Transverse colon (tissue), 4 donors: Measurements from ENCODE around the gene CFAP99. TPM values are rescaled to one million over a fixed set of nuclear protein-coding genes. Genes with fewer than 3 reads are reported as not detected.

Experiments used
- DNase-seq: peaks from one replicate; pipeline ENCODE4 v3.0.0-alpha.2; 2019
- H3K27ac ChIP-seq, 4 donors: fragments of 200-600 bp; sonication (generic); 2 replicates each; pipeline ENCODE4 v1.5.1; 2016 to 2018; ENCODE audit warnings: inconsistent platforms in 4 of 4
- H3K27me3 ChIP-seq: fragments of 200-600 bp; sonication (generic); 2 replicates; pipeline ENCODE4 v1.5.1; 2017; ENCODE audit warnings: inconsistent platforms
- H3K36me3 ChIP-seq, 4 donors: fragments of 200-600 bp; sonication (generic); 2 replicates each; pipeline ENCODE4 v1.5.1; 2017 to 2019; ENCODE audit warnings: inconsistent platforms in 4 of 4
- H3K4me1 ChIP-seq, 4 donors: fragments of 200-600 bp; sonication (generic); 2 replicates each; pipeline ENCODE4 v1.5.1; 2017 to 2020; ENCODE audit warnings: inconsistent platforms in 4 of 4
- H3K4me3 ChIP-seq, 4 donors: fragments of 200-600 bp; sonication (generic); 1 replicate in 1 of 4; 2 replicates in 3 of 4; pipeline versions ENCODE4 v1.5.1 to v1.6.1; 2017 to 2019; ENCODE audit warnings: inconsistent platforms in 4 of 4
- H3K9me3 ChIP-seq, 2 donors: fragments of 200-600 bp; sonication (generic); 2 replicates each; pipeline ENCODE4 v1.5.1; 2017 to 2019; ENCODE audit warnings: inconsistent platforms in 2 of 2
- EP300 ChIP-seq: sonication (generic); formaldehyde crosslinking; IDR thresholded peaks from one replicate; pipeline ENCODE4 v1.6.1; 2017; ENCODE audit warnings: antibody characterized with exemption, low read depth
- POLR2A ChIP-seq: fragments of 450-650 bp; IDR thresholded peaks from one replicate; pipeline ENCODE4 v1.6.1; 2016; ENCODE audit warnings: antibody characterized with exemption, mild to moderate bottlenecking, moderate library complexity
- POLR2AphosphoS5 ChIP-seq, 3 donors: sonication (generic); formaldehyde crosslinking; IDR thresholded peaks; one replicate each; pipeline ENCODE4 v1.6.1; 2016; ENCODE audit warnings: antibody characterized with exemption in 3 of 3
- WGBS, 2 donors: methylation state at CpG; one replicate each; pipeline ENCODE4 v1.1.5; 2018; ENCODE audit warnings: low coverage in 1 of 2; 5-methylcytosine and 5-hydroxymethylcytosine counted together
- in situ Hi-C, 4 donors: fragments of 200-750 bp; cut with MboI; loops; one replicate each; pipeline versions ENCODE4 v1.15.0 to v1.15.1; 2017; ENCODE audit warnings: low sequenced_read_pairs in 3 of 4, low pct_ligation_motif_present in 1 of 4, low pct_unique_long_range_greater_than_20kb in 1 of 4
- intact Hi-C: fragments of 100-400 bp; cut with DNase I; formaldehyde crosslinking; loops from one replicate; pipeline ENCODE4 v1.15.1; 2023; ENCODE audit warnings: low total_unique reads
- total RNA-seq, 4 donors: library from RNA; depleted of rRNA; stranded (reverse); fragments of >200 nt; gene quantifications; one replicate each; pipeline ENCODE4 v1.1.0, GENCODE V29; 2016
- TF ChIP-seq, protein P1 (sequence below), 5 experiments: fragments of 200-600 bp in 3 of 5; fragments of 450-650 bp in 2 of 5; sonication (generic) in 3 of 5; IDR thresholded peaks; 1 replicate in 2 of 5; 2 replicates in 3 of 5; pipeline ENCODE4 v1.5.1; 2016 to 2017; ENCODE audit warnings: antibody characterized with exemption in 5 of 5, inconsistent platforms in 3 of 5, mild to moderate bottlenecking in 2 of 5, moderate library complexity in 1 of 5

The CFAP99 gene
- total RNA-seq: under 1 TPM in 3 of 4 donors, not detected in 1; 0.32 to 0.82 (median 0.60) TPM

DNA sequence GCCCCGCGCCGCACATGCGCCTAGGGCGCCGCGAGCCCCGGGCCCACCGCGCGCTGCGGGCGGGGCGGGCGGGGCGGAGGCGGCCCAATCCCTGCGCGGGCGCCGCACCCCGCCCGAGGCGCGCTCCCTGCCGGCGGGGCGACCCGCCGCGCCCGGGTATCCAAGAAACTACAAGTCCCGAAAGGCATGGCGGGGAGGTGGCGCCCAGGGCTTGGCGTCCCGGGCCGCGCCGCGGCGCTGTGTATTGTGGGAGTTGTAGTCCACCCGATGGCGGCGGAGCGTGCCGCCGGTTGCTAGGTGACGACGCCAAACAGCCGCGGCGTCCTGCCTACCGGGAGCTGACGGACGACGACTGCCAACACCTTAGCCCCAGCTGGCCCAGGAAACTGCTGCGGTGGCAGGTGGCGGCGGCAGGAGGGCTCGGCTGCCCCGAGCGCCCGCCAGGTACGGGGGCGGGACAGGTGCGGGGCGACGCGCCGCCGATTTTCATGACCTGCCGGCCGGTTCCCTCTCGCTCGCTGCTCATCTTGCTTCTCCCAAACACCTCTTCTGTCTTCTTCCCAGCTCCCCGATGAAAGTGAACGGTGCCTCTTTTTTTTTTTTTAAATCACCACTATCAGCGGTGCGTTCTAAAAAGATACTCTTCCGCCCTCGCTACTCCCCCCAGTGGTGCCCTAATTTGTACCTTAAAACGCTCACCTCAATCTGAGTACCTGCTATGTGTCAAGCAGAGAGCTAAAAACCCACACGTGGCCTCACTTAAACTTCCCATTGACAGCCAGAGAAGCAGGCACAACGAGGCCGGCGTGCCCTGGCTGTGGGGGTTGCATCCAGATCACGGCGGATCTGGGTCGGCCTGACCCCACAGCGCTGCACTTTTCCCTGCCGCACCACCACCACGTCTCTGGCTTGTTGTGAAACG lies at the start of gene CFAP99:
Gene CFAP99, plus strand, starts transcription at position 306 of the 922 bp plus-strand sequence.
- Histone ChIP-seq H3K4me3 (peak within 1 kb of the TSS; percentile 64 to 74 (median 67)), H3K27me3 (peaks cover 52% of the 10 kb centered on the region), H3K27ac (peak within 1 kb of the TSS; percentile 66 to 83 (median 76)), H3K9me3 (no peaks in the 10 kb centered on the region), H3K4me1 (peaks cover 12 to 43% (median 32%) of the 10 kb centered on the region in 4 donors), H3K36me3 (no peaks in the 10 kb centered on the region)
- peak; percentile 99 for DNase-seq
- in situ Hi-C loops (loop anchor here in 1 of 4 donors (25.0 kb wide), 1 partner anchor 182 kb away; the partner anchor contains the start of genes HAUS3 and POLN), intact Hi-C loops (no loop called here)
- TF ChIP-seq, protein P1, sequence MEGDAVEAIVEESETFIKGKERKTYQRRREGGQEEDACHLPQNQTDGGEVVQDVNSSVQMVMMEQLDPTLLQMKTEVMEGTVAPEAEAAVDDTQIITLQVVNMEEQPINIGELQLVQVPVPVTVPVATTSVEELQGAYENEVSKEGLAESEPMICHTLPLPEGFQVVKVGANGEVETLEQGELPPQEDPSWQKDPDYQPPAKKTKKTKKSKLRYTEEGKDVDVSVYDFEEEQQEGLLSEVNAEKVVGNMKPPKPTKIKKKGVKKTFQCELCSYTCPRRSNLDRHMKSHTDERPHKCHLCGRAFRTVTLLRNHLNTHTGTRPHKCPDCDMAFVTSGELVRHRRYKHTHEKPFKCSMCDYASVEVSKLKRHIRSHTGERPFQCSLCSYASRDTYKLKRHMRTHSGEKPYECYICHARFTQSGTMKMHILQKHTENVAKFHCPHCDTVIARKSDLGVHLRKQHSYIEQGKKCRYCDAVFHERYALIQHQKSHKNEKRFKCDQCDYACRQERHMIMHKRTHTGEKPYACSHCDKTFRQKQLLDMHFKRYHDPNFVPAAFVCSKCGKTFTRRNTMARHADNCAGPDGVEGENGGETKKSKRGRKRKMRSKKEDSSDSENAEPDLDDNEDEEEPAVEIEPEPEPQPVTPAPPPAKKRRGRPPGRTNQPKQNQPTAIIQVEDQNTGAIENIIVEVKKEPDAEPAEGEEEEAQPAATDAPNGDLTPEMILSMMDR (IDR thresholded peaks at IDR 0.05): peak in 1 of 5 experiments; percentile 28
- no peak for TF ChIP-seq POLR2A
- peak; percentile 5 to 40 (median 19) for TF ChIP-seq POLR2AphosphoS5 (IDR thresholded peaks at IDR 0.05)
- TF ChIP-seq EP300: no peak
- WGBS, 2 donors: 0 to 2% methylated on average over 1 to 54 of the region's 94 CpGs

DNA sequence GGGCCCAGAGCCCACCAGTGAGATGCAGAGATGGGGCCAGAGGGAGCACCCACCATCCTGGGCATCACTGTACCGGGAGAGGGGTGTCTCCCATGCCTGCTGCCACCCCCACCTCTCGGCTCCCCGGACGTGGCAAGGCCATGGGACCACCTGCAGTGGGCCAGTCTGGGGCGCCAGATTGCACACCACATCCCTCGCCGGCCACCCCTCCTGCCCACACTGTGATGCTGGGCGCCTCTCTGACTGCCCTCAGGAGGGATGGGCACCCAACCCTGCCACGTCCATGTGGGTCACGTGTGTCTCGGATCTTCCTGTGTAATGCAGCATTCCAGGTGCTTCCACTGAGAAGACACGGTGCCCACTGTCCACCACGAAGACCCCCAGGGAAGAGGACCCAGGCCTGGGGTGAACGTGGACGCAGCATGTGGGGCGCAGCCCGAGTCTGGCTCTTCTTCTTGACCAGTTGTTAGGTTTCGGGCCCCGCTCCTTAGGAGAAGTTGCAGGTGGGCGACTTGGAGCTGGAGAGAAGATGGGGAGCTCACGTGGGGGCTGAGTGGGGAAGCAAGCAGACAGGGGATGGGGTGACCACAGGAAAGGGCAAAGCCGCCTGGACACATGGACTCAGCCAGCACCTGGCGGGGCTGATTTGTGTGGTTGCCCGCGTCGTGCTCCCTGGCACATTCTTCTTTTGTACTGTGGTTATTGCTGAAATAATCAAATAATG lies 48.0 kb upstream of the CFAP99 start:
- WGBS, 2 donors: 80 to 85% methylated on average over 5 to 24 of the region's 26 CpGs
- Histone ChIP-seq H3K4me1 (no peaks in the 10 kb centered on the region), H3K4me3 (no peak overlapping the region), H3K27ac (no peak overlapping the region), H3K27me3 (no peaks in the 10 kb centered on the region), H3K36me3 (no peaks in the 10 kb centered on the region), H3K9me3 (peaks cover 0 to 5% of the 10 kb centered on the region in 2 donors)
- in situ Hi-C loops (no loop called here), intact Hi-C loops (no loop called here)
- no peak for DNase-seq
- no peak for TF ChIP-seq POLR2AphosphoS5 (IDR thresholded peaks at IDR 0.05)
- TF ChIP-seq, protein P1 (IDR thresholded peaks at IDR 0.05): no peak
- no peak for TF ChIP-seq POLR2A
- TF ChIP-seq EP300: no peak

GRCh38 chr4:2371765-2372487 lies 46.8 kb upstream of the CFAP99 start:
- Histone ChIP-seq H3K36me3 (no peaks in the 10 kb centered on the region), H3K27ac (no peak overlapping the region), H3K4me3 (no peak overlapping the region), H3K9me3 (peaks cover 0 to 5% of the 10 kb centered on the region in 2 donors), H3K27me3 (no peaks in the 10 kb centered on the region), H3K4me1 (no peaks in the 10 kb centered on the region)
- in situ Hi-C loops (no loop called here), intact Hi-C loops (no loop called here)
- WGBS, 2 donors: 79 to 90% methylated on average over 4 to 27 of the region's 27 CpGs
- no peak for DNase-seq
- no peak for TF ChIP-seq POLR2AphosphoS5 (IDR thresholded peaks at IDR 0.05)
- no peak for TF ChIP-seq POLR2A
- TF ChIP-seq EP300: no peak
- TF ChIP-seq, protein P1 (IDR thresholded peaks at IDR 0.05): no peak
